HG02610 (cell line): ENCODE data around the gene ADAM10.
A peak's percentile ranks its signal among the peaks of the same experiment; 100 is the strongest.

Source experiments
- ATAC-seq: cut with Tn5 transposase; IDR thresholded peaks from one replicate; pipeline ENCODE4 v1.9.1; 2021; ENCODE audit warnings: mild to moderate bottlenecking, moderate library complexity; ENCODE audit not compliant: unreplicated experiment

The ADAM10 gene

DNA sequence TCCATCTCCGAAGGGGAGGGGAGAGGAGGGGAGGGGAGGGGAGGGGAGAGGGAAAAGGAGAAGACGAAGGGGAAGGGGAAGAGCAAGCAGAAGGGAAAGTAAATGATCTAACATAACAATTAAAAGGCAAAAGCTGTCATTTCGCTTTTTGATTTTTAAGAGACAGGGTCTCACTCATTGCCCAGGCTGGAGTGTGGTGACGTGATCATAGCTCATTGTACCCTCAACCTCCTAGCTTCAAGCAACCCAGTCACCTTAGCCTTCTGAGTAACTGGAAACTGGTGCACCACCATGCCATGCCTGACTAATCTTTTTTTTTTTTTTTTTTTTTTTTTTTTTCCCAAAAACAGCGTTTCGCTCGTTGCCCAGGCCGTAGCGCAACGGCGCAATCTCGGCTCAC, 22.6 kb downstream of the ADAM10 start:
- ATAC-seq, result peak; percentile 34

GRCh38 chr15:58724466-58724865, 25.0 kb downstream of the ADAM10 start:
- ATAC-seq, result peak; percentile 88

DNA sequence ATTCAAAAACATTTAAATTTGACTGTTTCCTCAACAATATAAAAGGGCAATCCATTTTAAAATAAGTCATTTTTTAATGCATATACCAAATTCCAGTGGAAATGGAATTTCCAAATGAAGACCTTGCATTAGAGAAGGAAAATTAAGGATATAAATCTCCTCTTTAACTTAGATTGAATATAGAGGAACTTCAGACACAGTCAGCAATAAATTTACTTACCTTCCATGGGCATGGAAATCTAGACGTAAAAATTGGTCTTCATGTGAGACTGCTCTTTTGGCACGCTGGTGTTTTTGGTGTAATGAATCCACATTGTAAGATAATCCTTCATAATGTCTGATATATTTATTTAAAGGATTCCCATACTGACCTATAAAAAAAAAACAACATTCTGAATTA, 32.1 kb downstream of the ADAM10 start:
- ATAC-seq, result no peak

DNA sequence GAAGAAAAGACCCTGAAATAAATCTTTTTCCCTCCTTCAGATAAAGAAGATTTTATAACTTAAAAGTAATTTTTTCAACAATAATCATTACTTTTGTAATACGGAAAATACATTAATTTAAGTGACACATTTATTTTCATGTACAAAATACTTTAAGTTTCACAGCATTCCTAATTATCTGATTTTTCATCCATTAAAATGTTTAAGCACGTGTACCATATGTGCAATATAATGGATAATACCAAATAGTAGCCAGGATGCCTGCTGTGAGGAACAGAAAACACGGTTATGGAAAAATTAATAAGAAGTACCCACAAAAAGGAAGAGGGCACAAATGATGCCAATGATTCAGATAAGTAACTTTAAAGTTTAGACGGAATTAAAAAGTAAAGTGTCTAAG, 33.5 kb downstream of the ADAM10 start:
- ATAC-seq, result no peak

GRCh38 chr15:58715266-58715917, 34.1 kb downstream of the ADAM10 start:
- no peak for ATAC-seq

DNA sequence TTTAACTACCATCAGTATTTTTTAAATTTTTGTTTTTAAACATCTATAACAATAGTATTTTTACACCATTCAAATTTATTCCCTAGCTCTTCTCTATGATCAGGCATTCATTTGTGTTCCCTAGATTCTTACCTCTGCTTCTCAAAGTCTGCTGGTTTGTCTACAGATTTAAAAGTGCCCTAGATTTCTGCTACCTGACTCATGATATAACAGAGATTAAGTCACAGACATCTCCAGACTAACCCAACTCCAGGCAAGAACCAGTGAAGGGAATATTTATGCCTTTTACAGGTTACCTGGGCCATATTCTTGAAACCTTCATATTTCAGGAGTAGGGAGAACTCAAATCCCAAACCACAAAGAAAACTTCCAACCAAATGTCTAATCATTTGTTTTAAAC, 38.8 kb downstream of the ADAM10 start:
- no peak for ATAC-seq

- no peak for ATAC-seq
Observed at GRCh38 chr15:58707397-58707796, 42.1 kb downstream of the ADAM10 start.

DNA sequence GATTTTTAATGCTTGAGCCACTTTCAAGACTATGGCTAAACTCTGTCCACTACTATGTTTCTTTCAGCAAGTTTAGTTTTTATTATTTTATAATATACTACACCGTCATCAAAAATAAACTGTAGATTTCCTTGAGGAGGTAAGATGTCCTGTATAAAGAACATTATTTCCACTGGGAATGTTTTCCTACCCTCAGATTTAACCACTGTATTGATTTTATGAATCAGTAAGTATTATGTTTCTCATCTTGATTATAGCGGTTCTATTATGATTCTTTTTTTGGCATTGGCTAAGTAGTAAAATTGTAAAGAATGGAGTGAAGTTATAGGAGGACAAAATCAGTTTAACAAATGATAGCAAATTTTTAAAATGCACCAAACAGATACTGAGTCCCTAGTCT, 44.4 kb downstream of the ADAM10 start:
- ATAC-seq, result no peak

DNA sequence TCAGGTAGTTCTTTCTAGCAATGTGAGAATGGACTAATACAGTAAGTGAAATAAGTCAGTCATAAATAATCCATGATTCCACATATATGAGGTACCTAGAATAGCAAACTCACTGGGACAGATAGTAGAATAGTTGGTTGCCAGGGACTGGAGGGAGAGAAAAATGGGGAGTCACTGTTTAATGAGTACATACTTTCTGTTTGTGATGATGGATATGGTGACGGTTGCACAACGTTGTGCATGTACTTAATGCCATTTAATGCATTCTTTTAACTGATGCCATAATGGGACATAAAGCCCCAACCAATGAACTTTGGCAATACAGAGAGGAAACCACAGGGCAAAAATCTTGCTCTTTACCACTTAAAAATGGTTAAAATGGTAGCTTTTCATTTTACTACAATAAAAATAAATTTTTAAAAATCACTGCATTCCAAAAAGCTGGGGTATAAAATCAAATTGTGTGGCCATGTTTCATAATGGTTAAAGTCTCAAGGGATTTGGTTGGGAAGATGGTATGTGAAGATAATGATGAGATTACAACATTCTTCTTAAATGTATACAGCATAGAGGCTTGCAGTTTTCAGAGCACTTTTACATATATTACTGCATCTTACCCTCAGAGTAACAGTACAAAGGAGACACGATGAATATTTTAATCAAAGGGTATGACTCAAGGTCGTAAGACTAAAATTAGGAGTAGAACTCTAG, 45.2 kb downstream of the ADAM10 start:
- no peak for ATAC-seq

DNA sequence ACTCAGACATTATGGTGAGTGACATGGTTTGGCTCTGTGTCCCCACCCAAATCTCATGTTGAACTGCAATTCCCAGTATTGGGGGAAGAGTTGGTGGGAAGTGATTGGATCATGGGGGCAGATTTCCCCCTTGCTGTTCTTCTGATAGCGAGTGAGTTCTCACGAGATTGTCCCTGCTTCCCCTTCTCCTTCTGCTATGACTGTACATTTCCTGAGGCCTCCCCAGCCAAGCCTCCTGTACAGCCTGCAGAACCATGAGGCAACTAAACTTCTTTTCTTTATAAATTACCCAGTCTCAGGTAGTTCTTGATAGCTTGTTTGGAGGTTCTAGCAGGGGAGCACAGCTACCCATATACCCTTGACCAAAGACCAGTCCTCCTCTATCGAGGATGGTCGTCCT, 45.9 kb downstream of the ADAM10 start:
- no peak for ATAC-seq

- ATAC-seq, result no peak
Observed at GRCh38 chr15:58702233-58702632, 47.3 kb downstream of the ADAM10 start.

GRCh38 chr15:58701376-58701775, 48.1 kb downstream of the ADAM10 start:
- ATAC-seq, result no peak

DNA sequence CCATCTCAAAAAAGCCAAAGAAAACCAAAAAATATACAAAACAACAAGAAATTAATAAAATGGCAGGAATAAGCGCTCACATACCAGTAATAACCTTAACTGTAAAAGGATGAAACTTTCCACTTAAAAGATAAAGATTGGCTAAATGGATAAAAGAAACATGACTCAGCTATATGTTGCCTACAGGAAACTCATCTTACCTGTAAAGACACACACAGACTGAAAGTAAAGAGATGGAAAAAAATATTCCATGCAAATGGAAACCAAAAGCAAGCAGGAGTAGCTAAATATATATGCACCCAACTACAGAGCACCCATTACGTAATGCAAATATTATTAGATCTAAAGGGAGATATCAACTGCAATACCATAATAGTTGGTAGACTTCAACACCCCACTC, 49.7 kb downstream of the ADAM10 start:
- no peak for ATAC-seq

DNA sequence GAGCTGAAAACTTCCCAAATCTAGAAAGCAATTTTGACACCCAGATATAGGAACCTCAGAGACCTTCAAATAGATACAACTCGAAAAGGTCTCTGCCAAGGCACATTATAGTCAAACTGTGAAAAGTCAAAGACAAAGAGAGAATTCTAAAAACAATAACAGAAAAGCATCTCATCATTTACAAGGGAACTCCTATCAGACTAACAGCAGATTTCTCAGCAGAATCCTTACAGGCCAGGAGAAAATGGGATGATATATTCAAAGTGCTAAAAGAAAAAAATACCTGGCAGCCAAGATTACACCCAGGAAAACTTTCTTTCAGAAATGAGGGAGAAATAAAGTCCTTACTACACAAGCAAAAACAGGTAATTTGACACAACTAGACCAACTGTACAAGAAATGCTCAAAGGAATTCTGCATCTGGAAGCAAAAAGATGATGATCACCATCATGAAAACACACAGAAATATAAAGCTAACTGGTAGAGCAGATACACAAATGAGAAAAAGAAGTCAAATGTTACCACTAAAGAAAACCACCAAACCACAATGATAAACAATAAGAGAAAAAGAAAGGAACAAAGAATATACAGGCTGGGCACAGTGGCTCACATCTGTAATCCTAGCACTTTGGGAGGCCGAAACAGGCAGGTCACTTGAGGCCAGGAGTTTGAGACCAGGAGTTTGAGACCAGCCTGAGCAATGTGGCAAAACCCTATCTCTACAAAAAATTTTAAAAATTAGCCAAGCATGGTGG, 50.4 kb downstream of the ADAM10 start:
- no peak for ATAC-seq

DNA sequence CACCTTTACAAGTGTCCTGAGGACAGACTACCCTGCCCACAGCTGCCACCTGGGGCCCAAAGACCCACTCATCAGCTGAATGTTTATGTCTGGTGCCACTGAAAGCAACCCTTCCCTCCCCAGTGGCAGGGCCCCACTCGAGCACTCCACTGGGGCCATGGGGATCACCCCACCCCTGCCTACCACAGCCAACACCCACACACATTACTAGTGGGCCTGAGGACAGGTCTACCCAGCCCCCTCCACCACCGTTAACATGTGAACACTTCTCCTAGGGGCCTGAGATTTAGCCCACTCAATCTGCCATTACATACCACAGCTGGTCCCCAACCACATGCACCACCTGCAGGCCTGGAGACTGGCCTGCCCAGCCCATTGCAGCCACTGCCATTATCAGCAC, 52.3 kb downstream of the ADAM10 start:
- ATAC-seq, result no peak

- no peak for ATAC-seq
Observed at GRCh38 chr15:58696738-58697137, 52.8 kb downstream of the ADAM10 start.

GRCh38 chr15:58694641-58695398, 54.7 kb downstream of the ADAM10 start:
- ATAC-seq, result no peak

DNA sequence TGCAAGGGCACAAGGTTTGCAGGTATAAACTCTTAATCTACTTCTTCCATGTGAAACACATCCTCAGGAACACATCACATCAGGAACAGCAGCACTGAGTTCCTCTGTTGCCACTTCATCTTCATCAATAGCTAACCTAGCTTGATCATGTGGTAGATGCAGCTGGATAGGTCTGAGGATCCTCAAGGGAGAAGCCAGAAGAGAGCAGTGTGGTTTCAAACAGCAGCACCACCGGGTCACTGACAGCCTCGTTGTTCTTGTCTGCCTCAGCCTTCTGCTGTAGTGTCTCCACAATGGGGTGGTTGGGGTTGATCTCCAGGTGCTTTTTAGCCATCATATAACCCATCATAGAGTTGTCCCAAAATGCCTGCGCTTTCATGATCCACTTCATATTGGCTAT, 58.8 kb downstream of the ADAM10 start:
- ATAC-seq, result peak; percentile 46

DNA sequence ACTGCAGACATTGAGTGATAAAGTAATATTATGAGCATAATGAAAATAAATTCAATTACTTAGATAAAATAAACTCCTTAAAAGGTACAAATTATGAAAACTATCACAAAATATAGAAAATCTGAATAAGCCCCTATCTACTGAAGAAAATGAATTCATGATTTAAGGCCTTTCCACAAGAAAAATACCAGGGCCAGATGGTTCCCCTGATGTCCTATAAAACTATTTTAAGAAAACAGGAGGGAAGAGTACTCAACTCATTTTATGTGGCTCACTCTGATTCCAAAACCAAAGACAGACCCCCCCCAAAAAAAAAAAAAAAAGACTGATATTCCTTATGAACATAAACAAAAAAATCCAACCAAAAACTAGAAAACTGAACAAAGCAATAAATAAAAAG, 59.9 kb downstream of the ADAM10 start:
- ATAC-seq, result no peak

GRCh38 chr15:58686286-58686685, 63.2 kb downstream of the ADAM10 start:
- ATAC-seq, result no peak

GRCh38 chr15:58684751-58685150, 64.8 kb downstream of the ADAM10 start:
- no peak for ATAC-seq
